ENCODE data around the gene BAAT. TPM values are rescaled to one million over a fixed set of nuclear protein-coding genes. Genes with fewer than 3 reads are reported as not detected.

Gene BAAT
- polyA plus RNA-seq, 1 donor (not counting 4 experiments of a cell fraction or from before 2014, with no cell fraction given), result 0.14 TPM

- H3K9me1 ChIP-seq (ENCODE audit: control insufficient read depth, extremely low read depth, insufficient read depth, low read length), result no peaks in the 10 kb centered on the region
- H3K4me3 ChIP-seq (ENCODE audit: control insufficient read depth in 2 of 3, extremely low read depth in 1 of 3, insufficient read depth in 2 of 3, low read depth in 1 of 3, low read length in 3 of 3), result no peak overlapping the region
- dilution Hi-C loops (cut with MboI; ENCODE audit: extremely low pct_ligation_motif_present, low sequenced_read_pairs), result no loop called here
- DNase-seq (ENCODE audit: low read depth, low spot score) (no peak), FAIRE-seq (no peak)
- no peak overlapping the region for H3K9ac ChIP-seq (ENCODE audit: control insufficient read depth, extremely low read depth, insufficient read depth, low read length)
- H3K4me1 ChIP-seq (ENCODE audit: control insufficient read depth, extremely low read depth, insufficient read depth, low read length), result no peaks in the 10 kb centered on the region
- no peaks in the 10 kb centered on the region for H4K20me1 ChIP-seq (ENCODE audit: control insufficient read depth, extremely low read depth, insufficient read depth, low read length)
- no peak overlapping the region for H3K4me2 ChIP-seq (ENCODE audit: control insufficient read depth, extremely low read depth, insufficient read depth, low read depth, low read length)
- no peaks in the 10 kb centered on the region for H3K27me3 ChIP-seq (ENCODE audit: control insufficient read depth, extremely low read depth, insufficient read depth, low read length)
- H3K27ac ChIP-seq (ENCODE audit: control insufficient read depth, insufficient read depth, low read length), result no peak overlapping the region
- H3K9me3 ChIP-seq (ENCODE audit: control insufficient read depth, low read depth, low read length), result no peaks in the 10 kb centered on the region
- no peak overlapping the region for H2AFZ ChIP-seq (ENCODE audit: control insufficient read depth, low read length)
- no peaks in the 10 kb centered on the region for H3K79me2 ChIP-seq (ENCODE audit: control insufficient read depth, insufficient read depth, low read length)
- H3K36me3 ChIP-seq (ENCODE audit: control insufficient read depth in 2 of 2, extremely low read depth in 1 of 2, insufficient read depth in 2 of 2, low read length in 2 of 2), result no peaks in the 10 kb centered on the region
- TF ChIP-seq EZH2 (IDR thresholded peaks at IDR 0.05; ENCODE audit: low read length), result no peak
- TF ChIP-seq, protein P1, sequence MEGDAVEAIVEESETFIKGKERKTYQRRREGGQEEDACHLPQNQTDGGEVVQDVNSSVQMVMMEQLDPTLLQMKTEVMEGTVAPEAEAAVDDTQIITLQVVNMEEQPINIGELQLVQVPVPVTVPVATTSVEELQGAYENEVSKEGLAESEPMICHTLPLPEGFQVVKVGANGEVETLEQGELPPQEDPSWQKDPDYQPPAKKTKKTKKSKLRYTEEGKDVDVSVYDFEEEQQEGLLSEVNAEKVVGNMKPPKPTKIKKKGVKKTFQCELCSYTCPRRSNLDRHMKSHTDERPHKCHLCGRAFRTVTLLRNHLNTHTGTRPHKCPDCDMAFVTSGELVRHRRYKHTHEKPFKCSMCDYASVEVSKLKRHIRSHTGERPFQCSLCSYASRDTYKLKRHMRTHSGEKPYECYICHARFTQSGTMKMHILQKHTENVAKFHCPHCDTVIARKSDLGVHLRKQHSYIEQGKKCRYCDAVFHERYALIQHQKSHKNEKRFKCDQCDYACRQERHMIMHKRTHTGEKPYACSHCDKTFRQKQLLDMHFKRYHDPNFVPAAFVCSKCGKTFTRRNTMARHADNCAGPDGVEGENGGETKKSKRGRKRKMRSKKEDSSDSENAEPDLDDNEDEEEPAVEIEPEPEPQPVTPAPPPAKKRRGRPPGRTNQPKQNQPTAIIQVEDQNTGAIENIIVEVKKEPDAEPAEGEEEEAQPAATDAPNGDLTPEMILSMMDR (optimal IDR thresholded peaks at IDR 0.05 in 1 of 3, IDR thresholded peaks at IDR 0.05 in 1 of 3, conservative IDR thresholded peaks at IDR 0.05 in 1 of 3; ENCODE audit: extremely low read depth in 1 of 3, insufficient read depth in 2 of 3, low read length in 3 of 3), result no peak
Observed at GRCh38 chr9:101417977-101418376, 33.2 kb upstream of the BAAT start.

- DNase-seq (ENCODE audit: low read depth, low spot score) (no peak), FAIRE-seq (no peak)
- H3K4me1 ChIP-seq (ENCODE audit: control insufficient read depth, extremely low read depth, insufficient read depth, low read length), result no peaks in the 10 kb centered on the region
- dilution Hi-C loops (cut with MboI; ENCODE audit: extremely low pct_ligation_motif_present, low sequenced_read_pairs), result no loop called here
- no peaks in the 10 kb centered on the region for H4K20me1 ChIP-seq (ENCODE audit: control insufficient read depth, extremely low read depth, insufficient read depth, low read length)
- no peaks in the 10 kb centered on the region for H3K36me3 ChIP-seq (ENCODE audit: control insufficient read depth in 2 of 2, extremely low read depth in 1 of 2, insufficient read depth in 2 of 2, low read length in 2 of 2)
- no peaks in the 10 kb centered on the region for H3K9me1 ChIP-seq (ENCODE audit: control insufficient read depth, extremely low read depth, insufficient read depth, low read length)
- no peak overlapping the region for H3K4me3 ChIP-seq (ENCODE audit: control insufficient read depth in 2 of 3, extremely low read depth in 1 of 3, insufficient read depth in 2 of 3, low read depth in 1 of 3, low read length in 3 of 3)
- no peak overlapping the region for H3K9ac ChIP-seq (ENCODE audit: control insufficient read depth, extremely low read depth, insufficient read depth, low read length)
- no peak overlapping the region for H3K27ac ChIP-seq (ENCODE audit: control insufficient read depth, insufficient read depth, low read length)
- H3K4me2 ChIP-seq (ENCODE audit: control insufficient read depth, extremely low read depth, insufficient read depth, low read depth, low read length), result no peak overlapping the region
- TF ChIP-seq, protein P1 (optimal IDR thresholded peaks at IDR 0.05 in 1 of 3, IDR thresholded peaks at IDR 0.05 in 1 of 3, conservative IDR thresholded peaks at IDR 0.05 in 1 of 3; ENCODE audit: extremely low read depth in 1 of 3, insufficient read depth in 2 of 3, low read length in 3 of 3), result no peak
- TF ChIP-seq EZH2 (IDR thresholded peaks at IDR 0.05; ENCODE audit: low read length), result no peak
- no peaks in the 10 kb centered on the region for H3K27me3 ChIP-seq (ENCODE audit: control insufficient read depth, extremely low read depth, insufficient read depth, low read length)
- H2AFZ ChIP-seq (ENCODE audit: control insufficient read depth, low read length), result no peak overlapping the region
- H3K9me3 ChIP-seq (ENCODE audit: control insufficient read depth, low read depth, low read length), result no peaks in the 10 kb centered on the region
- no peaks in the 10 kb centered on the region for H3K79me2 ChIP-seq (ENCODE audit: control insufficient read depth, insufficient read depth, low read length)
Observed at GRCh38 chr9:101417389-101417788, 32.6 kb upstream of the BAAT start.

Measured in keratinocyte (primary cell).